Astrocyte of the hippocampus (primary cell): Measurements from ENCODE around the gene RARRES2.

Experiments
- DNase-seq: peaks from one replicate; pipeline ENCODE4 v3.0.0; 2011; ENCODE audit warnings: low read depth, low spot score

The RARRES2 gene

GRCh38 chr7:150337659-150338081 is 3.8 kb downstream of the RARRES2 start:
- DNase-seq = no peak

- no peak for DNase-seq
Measured at GRCh38 chr7:150337179-150337578, 4.2 kb downstream of the RARRES2 start.

GRCh38 chr7:150336746-150337145 is 4.7 kb downstream of the RARRES2 start:
- DNase-seq = no peak

GRCh38 chr7:150335774-150336112 is 5.7 kb downstream of the RARRES2 start:
- no peak for DNase-seq

GRCh38 chr7:150335108-150335773 is 6.2 kb downstream of the RARRES2 start:
- peak; percentile 81 for DNase-seq

GRCh38 chr7:150334108-150334507 is 7.3 kb downstream of the RARRES2 start:
- no peak for DNase-seq

- no peak for DNase-seq
Measured at GRCh38 chr7:150333659-150334058, 7.8 kb downstream of the RARRES2 start.

- no peak for DNase-seq
Measured at GRCh38 chr7:150332852-150333635, 8.4 kb downstream of the RARRES2 start.

- DNase-seq = no peak
Measured at GRCh38 chr7:150330211-150330885, 11.1 kb downstream of the RARRES2 start.

GRCh38 chr7:150329331-150330120 is 11.9 kb downstream of the RARRES2 start:
- DNase-seq = no peak

- no peak for DNase-seq
Measured at GRCh38 chr7:150327308-150327707, 14.1 kb downstream of the RARRES2 start.

GRCh38 chr7:150326657-150327268 is 14.7 kb downstream of the RARRES2 start:
- DNase-seq = no peak

- DNase-seq = no peak
Measured at GRCh38 chr7:150325901-150326300, 15.5 kb downstream of the RARRES2 start.

- peak; percentile 25 for DNase-seq
Measured at GRCh38 chr7:150325110-150325611, 16.3 kb downstream of the RARRES2 start.

- peak; percentile 45 for DNase-seq
Measured at GRCh38 chr7:150324373-150324961, 17.0 kb downstream of the RARRES2 start.

GRCh38 chr7:150323682-150324372 is 17.6 kb downstream of the RARRES2 start:
- peak; percentile 34 for DNase-seq

- DNase-seq = peak; percentile 62
Measured at GRCh38 chr7:150322833-150323681, 18.4 kb downstream of the RARRES2 start, which contains the start of the genes ACTR3C and LRRC61. TSS of gene ACTR3C (minus strand) at chr7:150323545. CDS start at chr7:150295296, 28,249 bp downstream. TSS of gene LRRC61 (plus strand) at chr7:150323355. CDS start at chr7:150336862, 13,507 bp downstream.

- no peak for DNase-seq
Measured at GRCh38 chr7:150322114-150322832, 19.2 kb downstream of the RARRES2 start.
